ENCODE results near the gene PIAS2. TPM values are rescaled to one million over a fixed set of nuclear protein-coding genes. Genes with fewer than 3 reads are reported as not detected.

PIAS2 gene
- total RNA-seq, 4 donors from 2014 or later = 19.5 to 33.8 (median 27.0) TPM

GRCh38 chr18:46759890-46760289 is 157.4 kb downstream of the PIAS2 start:
- H3K27me3 ChIP-seq = peaks cover 64% of the 10 kb centered on the region
- in situ Hi-C loops (cut with MboI; ENCODE audit: low pct_ligation_motif_present in 1 of 4, low pct_unique_long_range_greater_than_20kb in 1 of 4, low sequenced_read_pairs in 3 of 4) = no loop called here

DNA sequence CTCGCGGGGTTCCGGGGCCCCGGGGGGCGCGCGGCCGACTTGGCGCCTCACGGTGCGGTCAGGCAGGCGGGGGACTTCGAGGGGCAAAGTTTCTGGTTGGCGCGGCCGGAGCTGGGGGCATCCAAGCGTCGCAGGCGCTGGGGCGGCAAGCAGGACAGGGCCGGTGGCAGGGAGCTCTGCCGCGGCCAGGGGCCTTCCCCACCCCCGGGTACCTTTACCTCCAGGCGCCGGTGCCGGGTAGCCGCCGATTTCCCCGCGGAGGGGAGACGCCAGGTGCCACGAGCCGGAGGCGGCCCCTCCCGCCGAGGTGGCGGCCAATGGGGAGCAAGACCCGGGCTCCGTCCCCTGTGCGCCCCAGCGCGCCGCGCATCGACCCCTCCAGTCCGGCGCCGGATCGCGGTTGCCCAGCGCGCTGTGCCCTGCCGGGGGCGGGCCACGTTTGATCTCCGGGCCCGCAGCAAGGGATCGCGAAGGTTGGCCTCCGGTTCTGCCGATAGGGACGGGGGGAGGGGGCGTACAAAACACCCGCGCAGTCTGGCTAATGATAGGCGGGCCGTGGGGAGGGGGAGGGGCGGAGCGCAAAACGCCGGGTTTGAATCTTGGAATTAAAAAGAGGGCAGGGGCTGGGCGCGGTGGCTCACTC is 160.6 kb downstream of the PIAS2 start, which contains the start of gene ST8SIA5:
TSS of gene ST8SIA5 (minus strand) at position 495 of the 643 bp plus-strand sequence. CDS start 545 bp downstream, outside the sequence.
- no peak for DNase-seq
- H3K36me3 ChIP-seq = no peaks in the 10 kb centered on the region
- H3K4me1 ChIP-seq = peaks cover 0 to 24% (median 19%) of the 10 kb centered on the region in 4 donors
- peak within 1 kb of the TSS in 2 of 4 donors; percentile 16 to 30 for H3K4me3 ChIP-seq
- no peaks in the 10 kb centered on the region for H3K9me3 ChIP-seq
- in situ Hi-C loops (cut with MboI; ENCODE audit: low pct_ligation_motif_present in 1 of 4, low pct_unique_long_range_greater_than_20kb in 1 of 4, low sequenced_read_pairs in 3 of 4) = no loop called here
- intact Hi-C loops (cut with DNase I; ENCODE audit: low total_unique reads) = no loop called here
- TF ChIP-seq POLR2AphosphoS5 (IDR thresholded peaks at IDR 0.05) (no peak), POLR2A (IDR thresholded peaks at IDR 0.05) (no peak), EP300 (IDR thresholded peaks at IDR 0.05; ENCODE audit: low read depth) (no peak), CTCF (IDR thresholded peaks at IDR 0.05) (no peak)
- no peak within 1 kb of the TSS for H3K27ac ChIP-seq
- WGBS, 2 donors (ENCODE audit: low coverage in 1 of 2) = 1 to 25% methylated on average over 20 to 21 of the region's 74 CpGs
- peaks cover 65% of the 10 kb centered on the region for H3K27me3 ChIP-seq

More at GRCh38 chr18:46759890-46760289, 157.4 kb downstream of the PIAS2 start:
- intact Hi-C loops (cut with DNase I; ENCODE audit: low total_unique reads) = no loop called here
- H3K36me3 ChIP-seq = no peaks in the 10 kb centered on the region
- DNase-seq = no peak
- 40% methylated on average over 6 of the region's 6 CpGs; no CpG with 5 or more reads in 1 of the 2 donors for WGBS, 2 donors (ENCODE audit: low coverage in 1 of 2)
- no peak overlapping the region for H3K4me3 ChIP-seq
- no peak for TF ChIP-seq POLR2AphosphoS5 (IDR thresholded peaks at IDR 0.05)
- no peak for TF ChIP-seq CTCF (IDR thresholded peaks at IDR 0.05)
- no peak for TF ChIP-seq EP300 (IDR thresholded peaks at IDR 0.05; ENCODE audit: low read depth)
- no peak for TF ChIP-seq POLR2A (IDR thresholded peaks at IDR 0.05)
- H3K4me1 ChIP-seq = peaks cover 0 to 24% (median 19%) of the 10 kb centered on the region in 4 donors
- no peak overlapping the region for H3K27ac ChIP-seq
- no peaks in the 10 kb centered on the region for H3K9me3 ChIP-seq

DNA sequence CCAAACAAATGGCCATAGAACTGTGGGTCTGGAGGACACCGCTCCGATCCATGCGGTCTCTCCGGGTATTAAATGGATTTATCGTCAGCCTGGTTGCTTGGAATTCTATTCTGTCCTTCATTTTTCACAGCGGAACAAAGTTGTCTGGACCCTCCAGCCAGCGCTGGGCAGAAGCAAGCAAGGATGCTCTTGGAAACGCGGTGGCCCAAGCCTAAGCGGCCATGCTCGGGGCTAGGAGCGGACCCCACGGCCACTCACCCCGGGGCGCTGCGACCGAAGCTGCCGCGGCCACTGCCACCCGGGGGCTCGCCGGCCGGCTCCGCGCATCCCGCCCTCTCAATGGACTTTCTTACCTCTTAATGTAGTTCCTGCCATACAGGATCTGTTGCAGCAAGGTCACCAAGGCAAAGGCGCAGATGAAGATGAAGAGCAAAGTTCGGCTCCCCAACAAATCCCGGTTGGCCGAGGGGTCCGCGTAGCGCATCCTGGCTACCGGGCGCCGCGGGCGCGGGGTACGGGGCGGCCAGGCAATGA is 161.2 kb downstream of the PIAS2 start:
- in situ Hi-C loops (cut with MboI; ENCODE audit: low pct_ligation_motif_present in 1 of 4, low pct_unique_long_range_greater_than_20kb in 1 of 4, low sequenced_read_pairs in 3 of 4) (no loop called here), intact Hi-C loops (cut with DNase I; ENCODE audit: low total_unique reads) (no loop called here)
- H3K4me1 ChIP-seq = peaks cover 0 to 24% (median 19%) of the 10 kb centered on the region in 4 donors
- DNase-seq = no peak
- H3K9me3 ChIP-seq = no peaks in the 10 kb centered on the region
- TF ChIP-seq CTCF (IDR thresholded peaks at IDR 0.05) (no peak), POLR2AphosphoS5 (IDR thresholded peaks at IDR 0.05) (no peak), POLR2A (IDR thresholded peaks at IDR 0.05) (no peak), EP300 (IDR thresholded peaks at IDR 0.05; ENCODE audit: low read depth) (no peak)
- H3K27ac ChIP-seq = no peak overlapping the region
- H3K4me3 ChIP-seq = peak overlapping the region in 1 of 4 donors; percentile 30
- no peaks in the 10 kb centered on the region for H3K36me3 ChIP-seq
- 17 to 24% methylated on average over 5 to 41 of the region's 41 CpGs for WGBS, 2 donors (ENCODE audit: low coverage in 1 of 2)
- peaks cover 65% of the 10 kb centered on the region for H3K27me3 ChIP-seq

DNA sequence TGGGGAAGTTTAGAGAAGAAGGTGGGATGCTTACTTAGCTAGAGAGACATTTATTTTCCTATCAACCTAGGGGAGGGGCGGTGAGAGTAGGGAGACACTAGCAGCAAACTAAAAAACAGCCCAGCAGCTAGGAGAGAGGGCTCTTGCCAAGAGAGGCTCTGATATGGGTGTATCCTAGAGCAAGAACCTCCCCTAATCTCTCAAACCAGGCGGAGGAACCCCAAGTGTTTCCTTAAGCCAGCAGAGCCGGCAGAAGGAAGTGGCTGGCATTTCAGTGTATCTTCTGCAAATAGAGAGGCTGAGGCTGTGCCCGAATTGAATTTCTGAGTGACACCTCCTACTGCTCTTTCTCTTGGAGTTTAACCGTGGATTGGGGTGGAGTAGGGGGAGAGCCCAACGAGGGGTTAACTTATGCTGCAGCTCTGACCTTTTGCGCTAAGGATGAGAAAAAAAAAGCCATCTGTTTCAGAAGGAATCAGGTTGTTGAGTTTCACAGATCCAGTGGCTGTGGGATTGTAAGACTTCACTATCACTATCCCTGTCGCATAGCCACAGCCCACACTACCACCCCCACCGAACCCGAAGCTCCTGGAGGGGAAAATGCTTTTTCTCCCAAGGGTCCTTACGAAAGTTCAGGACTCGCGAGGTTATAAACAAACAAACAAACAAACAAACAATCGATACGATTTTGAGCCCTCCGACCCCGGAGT is 161.8 kb downstream of the PIAS2 start:
- Histone ChIP-seq H3K27ac (no peak overlapping the region), H3K4me3 (peak overlapping the region in 1 of 4 donors; percentile 30), H3K27me3 (peaks cover 64% of the 10 kb centered on the region), H3K9me3 (no peaks in the 10 kb centered on the region), H3K36me3 (no peaks in the 10 kb centered on the region), H3K4me1 (peaks cover 0 to 24% (median 19%) of the 10 kb centered on the region in 4 donors)
- intact Hi-C loops (cut with DNase I; ENCODE audit: low total_unique reads) (no loop called here), in situ Hi-C loops (cut with MboI; ENCODE audit: low pct_ligation_motif_present in 1 of 4, low pct_unique_long_range_greater_than_20kb in 1 of 4, low sequenced_read_pairs in 3 of 4) (no loop called here)
- 7 to 20% methylated on average over 9 to 17 of the region's 17 CpGs for WGBS, 2 donors (ENCODE audit: low coverage in 1 of 2)
- no peak for DNase-seq
- TF ChIP-seq EP300 (IDR thresholded peaks at IDR 0.05; ENCODE audit: low read depth) (no peak), POLR2A (IDR thresholded peaks at IDR 0.05) (no peak), CTCF (IDR thresholded peaks at IDR 0.05) (no peak), POLR2AphosphoS5 (IDR thresholded peaks at IDR 0.05) (no peak)
